HG03280 (cell line): ENCODE results near the gene DOC2A.

ENCODE experiments used
- ATAC-seq: cut with Tn5 transposase; IDR thresholded peaks from one replicate; pipeline ENCODE4 v1.9.1; 2021; ENCODE audit warnings: mild to moderate bottlenecking, moderate library complexity; ENCODE audit not compliant: unreplicated experiment

Gene DOC2A

DNA sequence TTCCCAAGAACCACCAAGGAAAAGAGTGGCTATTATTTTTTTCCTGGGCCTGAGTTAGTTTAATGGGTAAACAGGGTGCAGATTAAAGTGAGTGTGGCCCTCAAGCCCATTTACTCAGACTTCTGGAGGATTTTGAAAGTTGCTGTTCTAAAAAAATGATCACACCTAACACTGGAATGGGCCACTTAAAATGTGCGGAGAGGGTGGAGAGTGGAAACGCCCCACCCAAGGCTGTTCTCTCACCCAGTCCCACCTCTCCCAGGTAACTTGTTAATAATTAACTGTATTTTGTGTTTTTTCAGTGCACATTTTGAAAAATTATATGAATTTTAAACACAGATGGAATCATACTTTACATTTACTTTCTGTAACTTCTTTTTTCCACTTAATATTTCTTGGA lies 20.8 kb downstream of the DOC2A start:
- ATAC-seq = no peak

DNA sequence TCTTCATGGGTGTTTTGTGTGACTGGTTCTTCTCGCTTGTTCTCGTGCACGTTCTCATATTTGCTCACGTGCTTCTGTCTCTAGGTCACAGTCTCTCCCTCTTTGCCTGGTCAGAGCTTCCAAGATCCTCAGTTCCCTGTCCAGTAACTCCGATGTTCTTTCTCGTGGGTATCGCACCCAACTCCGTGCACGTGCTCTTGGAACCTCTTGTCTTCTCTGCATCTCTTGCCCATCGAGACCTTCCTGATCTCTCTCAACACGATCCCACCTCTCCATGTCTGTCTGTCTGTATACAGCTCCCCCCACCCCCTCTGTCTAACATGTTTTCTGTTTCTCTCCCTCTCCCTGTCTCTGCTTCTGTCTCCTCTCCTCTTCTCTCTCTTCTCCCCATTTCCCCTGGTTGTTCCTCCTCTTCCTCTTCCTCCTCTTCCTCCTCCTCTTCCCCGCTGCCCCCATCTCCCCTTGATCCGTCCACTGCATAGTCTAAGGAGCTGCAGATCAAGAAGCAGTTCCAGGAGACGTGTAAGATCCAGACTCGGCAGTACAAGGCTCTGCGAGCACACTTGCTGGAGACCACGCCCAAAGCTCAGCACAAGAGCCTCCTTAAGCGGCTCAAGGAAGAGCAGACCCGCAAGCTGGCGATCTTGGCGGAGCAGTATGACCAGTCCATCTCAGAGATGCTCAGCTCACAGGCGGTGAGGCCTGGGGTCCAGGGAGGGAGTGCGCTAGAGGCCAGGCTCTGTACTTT lies 21.5 kb downstream of the DOC2A start:
- no peak for ATAC-seq

DNA sequence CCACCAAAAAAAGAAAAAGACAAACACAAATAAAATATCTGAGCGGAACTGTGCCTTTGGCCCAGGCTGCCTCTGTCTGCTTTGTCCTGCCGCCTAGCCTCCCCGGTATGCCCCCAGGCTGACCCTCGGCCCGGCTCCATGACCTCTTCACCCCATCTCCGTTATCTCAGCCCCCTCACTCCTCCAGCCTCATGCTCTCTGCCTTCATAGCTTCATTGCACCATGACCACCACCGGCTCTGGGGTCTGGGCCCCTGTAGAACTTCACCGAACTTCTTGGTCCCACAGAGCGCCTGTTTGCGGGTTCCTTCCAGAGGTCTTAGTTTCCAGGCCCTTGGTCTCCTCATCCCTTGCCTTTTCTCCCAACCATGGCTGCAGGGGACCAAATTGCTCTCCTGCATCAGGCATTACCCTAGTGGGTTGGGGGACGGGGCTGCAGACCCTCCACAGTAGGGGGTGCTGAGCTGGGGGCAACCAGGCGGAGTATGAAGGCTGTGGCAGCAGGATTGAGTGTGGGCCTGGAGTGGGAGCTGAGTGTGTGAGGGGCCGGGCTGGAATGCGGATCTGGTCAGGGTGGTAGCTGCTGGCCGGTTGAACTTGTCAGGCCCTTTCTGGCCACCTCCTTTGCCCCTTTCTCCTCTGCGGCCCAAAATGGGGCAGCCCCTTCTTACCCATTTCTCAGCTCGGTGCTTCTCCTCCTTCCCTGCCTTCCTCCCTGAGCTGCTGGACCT lies 22.3 kb downstream of the DOC2A start:
- no peak for ATAC-seq

DNA sequence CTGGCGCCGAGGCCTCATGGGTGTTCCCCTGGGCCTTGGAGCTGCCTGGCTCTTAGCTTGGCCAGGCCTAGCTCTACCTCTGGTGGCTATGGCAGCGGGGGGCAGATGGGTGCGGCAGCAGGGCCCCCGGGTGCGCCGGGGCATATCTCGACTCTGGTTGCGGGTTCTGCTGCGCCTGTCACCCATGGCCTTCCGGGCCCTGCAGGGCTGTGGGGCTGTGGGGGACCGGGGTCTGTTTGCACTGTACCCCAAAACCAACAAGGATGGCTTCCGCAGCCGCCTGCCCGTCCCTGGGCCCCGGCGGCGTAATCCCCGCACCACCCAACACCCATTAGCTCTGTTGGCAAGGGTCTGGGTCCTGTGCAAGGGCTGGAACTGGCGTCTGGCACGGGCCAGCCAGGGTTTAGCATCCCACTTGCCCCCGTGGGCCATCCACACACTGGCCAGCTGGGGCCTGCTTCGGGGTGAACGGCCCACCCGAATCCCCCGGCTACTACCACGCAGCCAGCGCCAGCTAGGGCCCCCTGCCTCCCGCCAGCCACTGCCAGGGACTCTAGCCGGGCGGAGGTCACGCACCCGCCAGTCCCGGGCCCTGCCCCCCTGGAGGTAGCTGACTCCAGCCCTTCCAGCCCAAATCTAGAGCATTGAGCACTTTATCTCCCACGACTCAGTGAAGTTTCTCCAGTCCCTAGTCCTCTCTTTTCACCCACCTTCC lies 23.3 kb downstream of the DOC2A start:
- no peak for ATAC-seq

DNA sequence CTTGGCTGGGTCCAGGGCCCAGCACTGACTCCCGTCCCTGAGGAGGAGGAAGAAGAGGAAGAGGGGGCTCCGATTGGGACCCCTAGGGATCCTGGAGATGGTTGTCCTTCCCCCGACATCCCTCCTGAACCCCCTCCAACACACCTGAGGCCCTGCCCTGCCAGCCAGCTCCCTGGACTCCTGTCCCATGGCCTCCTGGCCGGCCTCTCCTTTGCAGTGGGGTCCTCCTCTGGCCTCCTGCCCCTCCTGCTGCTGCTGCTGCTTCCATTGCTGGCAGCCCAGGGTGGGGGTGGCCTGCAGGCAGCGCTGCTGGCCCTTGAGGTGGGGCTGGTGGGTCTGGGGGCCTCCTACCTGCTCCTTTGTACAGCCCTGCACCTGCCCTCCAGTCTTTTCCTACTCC lies 23.9 kb downstream of the DOC2A start:
- ATAC-seq = no peak

DNA sequence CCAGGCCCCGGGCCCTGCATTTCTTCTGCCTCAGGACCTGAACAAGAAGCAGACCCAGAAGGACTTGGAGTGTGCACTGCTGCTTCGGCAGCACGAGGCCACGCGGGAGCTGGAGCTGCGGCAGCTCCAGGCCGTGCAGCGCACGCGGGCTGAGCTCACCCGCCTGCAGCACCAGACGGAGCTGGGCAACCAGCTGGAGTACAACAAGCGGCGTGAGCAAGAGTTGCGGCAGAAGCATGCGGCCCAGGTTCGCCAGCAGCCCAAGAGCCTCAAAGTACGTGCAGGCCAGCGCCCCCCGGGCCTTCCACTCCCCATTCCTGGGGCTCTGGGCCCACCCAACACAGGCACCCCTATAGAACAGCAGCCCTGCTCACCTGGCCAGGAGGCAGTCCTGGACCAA lies 24.6 kb downstream of the DOC2A start:
- ATAC-seq = no peak

DNA sequence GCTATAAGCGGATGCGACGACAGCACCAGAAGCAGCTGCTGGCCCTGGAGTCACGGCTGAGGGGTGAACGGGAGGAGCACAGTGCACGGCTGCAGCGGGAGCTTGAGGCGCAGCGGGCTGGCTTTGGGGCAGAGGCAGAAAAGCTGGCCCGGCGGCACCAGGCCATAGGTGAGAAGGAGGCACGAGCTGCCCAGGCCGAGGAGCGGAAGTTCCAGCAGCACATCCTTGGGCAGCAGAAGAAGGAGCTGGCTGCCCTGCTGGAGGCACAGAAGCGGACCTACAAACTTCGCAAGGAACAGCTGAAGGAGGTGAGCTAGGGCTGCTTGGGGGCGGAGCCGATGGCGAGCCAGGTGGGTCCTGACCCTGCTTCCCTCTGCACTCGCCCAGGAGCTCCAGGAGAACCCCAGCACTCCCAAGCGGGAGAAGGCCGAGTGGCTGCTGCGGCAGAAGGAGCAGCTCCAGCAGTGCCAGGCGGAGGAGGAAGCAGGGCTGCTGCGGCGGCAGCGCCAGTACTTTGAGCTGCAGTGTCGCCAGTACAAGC lies 25.5 kb downstream of the DOC2A start:
- ATAC-seq = no peak

DNA sequence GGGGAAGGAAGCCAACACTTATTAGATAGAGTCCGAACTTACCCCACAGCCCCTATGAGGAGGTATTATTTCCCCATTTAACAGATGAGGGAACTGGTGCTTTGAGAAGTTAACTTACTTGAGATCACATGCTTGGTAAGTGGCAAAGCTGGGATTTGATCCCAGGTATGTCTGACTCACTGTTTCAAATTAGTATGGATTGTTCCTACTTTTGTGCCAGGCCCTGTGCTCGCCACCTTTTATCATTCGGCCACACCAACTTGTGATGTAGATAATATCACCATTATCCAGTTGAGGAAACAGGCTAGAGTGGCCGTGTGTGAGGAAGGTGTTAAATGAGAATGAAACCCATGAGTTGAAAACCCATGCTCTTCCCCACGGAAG lies 26.1 kb downstream of the DOC2A start:
- ATAC-seq = no peak

DNA sequence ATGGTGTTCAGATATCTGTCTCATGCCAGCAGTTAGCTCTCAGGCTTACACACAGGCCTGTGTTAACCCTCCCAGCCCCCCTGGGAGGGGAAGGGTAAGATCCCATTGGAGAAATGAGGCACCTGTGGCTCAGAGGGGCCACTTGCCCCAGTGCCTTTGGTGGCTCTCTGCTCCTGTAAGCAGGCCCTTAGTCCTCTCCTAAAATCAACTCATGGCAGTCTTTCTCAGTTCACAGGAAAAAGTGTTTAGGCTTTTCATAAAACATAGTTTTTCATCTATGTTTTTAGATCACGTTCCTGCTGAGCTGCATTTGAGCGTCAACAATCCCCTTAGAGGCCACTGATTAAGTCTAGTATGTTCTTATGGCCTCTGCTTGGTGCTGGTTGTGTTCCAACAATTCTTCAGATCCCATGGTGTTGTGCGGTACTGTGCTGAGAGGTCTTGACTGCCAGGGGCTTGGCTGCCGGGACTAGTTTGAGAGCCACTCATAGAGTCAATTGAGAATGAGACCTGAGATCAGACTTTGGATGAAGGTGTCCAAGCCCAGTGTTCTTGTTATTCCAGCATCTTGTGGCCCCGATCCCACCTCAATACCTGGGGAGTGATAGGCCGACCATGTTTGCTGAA lies 26.6 kb downstream of the DOC2A start:
- no peak for ATAC-seq

DNA sequence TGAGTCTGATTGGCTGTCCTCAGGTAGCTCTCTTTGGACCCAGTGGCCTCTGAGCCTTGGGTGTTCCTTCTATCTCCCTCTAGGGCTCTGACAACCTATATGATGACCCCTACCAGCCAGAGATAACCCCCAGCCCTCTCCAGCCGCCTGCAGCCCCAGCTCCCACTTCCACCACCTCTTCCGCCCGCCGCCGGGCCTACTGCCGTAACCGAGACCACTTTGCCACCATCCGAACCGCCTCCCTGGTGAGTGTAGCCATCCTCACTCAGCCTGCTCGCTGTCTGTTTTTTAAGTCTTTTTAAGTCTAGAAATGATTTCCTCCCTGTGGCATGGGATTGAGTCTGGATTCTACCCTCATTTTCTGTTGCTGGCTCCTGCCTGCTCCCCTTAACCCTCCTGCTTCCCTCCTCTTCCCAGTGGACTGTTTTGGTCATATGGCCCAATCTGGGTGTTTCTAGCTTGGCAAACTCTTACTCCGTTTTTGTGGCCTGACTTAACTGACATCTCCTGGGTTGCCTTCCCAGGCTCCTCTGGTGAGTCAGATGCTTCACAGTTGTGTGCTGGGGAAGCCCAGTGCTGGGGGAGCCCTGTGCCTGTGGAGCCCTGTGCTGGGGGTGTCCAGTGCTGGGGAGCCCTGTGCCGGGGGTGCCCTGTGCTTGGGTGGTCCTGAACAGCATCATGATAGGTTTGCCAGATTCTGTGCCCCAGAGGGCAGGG lies 27.2 kb downstream of the DOC2A start:
- no peak for ATAC-seq

DNA sequence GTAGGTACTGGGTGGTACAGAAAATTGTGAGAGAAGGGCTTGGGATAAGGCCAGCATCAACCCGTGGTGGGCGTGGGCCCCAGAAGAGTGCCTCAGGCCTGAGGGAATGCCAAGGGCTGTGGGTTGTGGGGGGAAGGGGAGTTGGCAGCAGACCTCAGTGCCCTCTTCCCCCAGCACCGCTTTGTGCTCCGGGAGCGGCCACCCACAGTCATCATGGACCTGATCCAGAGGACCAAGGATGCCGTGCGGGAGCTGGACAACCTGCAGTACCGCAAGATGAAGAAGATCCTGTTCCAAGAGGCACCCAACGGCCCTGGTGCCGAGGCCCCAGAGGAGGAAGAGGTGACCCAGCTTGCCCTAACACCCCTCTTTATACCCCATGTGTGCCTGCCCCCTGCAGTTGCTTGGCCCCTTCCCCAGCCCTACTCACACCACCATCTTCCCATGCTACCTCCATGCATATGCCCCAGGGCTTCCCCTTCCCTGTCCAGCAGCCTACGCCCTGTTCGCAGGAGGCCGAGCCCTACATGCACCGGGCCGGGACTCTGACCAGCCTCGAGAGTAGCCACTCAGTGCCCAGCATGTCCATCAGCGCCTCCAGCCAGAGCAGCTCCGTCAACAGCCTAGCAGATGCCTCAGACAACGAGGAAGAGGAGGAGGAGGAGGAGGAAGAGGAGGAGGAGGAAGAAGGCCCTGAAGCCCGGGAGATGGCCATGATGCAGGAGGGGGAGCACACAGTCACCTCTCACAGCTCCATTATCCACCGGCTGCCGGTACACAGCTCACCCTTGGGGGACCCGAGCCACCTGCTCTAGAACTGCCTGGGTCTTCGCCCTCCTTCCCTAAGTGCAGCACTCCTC lies 28.0 kb downstream of the DOC2A start:
- no peak for ATAC-seq

DNA sequence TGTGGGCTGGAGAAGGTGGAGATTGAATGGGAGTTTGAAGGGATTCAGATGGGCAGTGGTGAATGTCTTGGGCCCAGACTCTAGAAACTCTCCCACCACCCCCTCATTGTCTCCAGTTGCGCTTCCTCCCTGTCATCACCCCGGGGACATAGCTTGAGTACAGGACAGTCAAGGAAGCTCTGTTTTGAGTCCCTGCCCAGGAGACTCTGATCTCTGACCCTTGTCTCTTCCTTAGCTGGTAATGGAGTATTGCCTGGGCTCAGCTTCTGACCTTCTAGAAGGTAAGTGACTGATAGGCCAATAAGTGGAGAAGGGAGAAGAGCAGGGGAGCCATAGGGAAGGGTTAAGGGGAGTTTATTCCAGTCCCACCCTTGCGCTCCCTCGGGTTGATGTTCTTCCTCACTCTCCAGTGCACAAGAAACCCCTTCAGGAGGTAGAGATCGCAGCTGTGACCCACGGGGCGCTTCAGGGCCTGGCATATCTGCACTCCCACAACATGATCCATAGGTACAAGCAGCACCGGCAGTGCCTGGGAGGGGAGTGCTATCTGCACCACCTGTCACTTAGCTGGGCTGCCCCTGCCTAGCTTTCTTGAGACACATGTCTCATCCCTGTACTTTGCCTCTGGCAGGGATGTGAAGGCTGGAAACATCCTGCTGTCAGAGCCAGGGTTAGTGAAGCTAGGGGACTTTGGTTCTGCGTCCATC lies 32.1 kb downstream of the DOC2A start:
- ATAC-seq = no peak

DNA sequence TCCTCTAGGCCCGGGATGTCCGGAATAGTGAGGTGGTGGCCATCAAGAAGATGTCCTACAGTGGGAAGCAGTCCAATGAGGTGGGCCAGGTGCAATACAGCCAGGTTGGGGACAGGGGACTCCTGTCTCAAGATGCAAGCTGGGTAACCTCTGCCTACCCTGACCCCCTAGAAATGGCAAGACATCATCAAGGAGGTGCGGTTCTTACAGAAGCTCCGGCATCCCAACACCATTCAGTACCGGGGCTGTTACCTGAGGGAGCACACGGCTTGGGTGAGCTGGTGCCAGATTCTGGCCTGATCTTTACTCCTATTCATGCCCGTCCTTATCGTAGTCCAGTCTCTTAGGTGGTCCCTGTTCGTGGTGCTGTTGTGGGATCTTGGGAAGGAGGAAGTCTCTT lies 32.7 kb downstream of the DOC2A start:
- ATAC-seq = no peak

DNA sequence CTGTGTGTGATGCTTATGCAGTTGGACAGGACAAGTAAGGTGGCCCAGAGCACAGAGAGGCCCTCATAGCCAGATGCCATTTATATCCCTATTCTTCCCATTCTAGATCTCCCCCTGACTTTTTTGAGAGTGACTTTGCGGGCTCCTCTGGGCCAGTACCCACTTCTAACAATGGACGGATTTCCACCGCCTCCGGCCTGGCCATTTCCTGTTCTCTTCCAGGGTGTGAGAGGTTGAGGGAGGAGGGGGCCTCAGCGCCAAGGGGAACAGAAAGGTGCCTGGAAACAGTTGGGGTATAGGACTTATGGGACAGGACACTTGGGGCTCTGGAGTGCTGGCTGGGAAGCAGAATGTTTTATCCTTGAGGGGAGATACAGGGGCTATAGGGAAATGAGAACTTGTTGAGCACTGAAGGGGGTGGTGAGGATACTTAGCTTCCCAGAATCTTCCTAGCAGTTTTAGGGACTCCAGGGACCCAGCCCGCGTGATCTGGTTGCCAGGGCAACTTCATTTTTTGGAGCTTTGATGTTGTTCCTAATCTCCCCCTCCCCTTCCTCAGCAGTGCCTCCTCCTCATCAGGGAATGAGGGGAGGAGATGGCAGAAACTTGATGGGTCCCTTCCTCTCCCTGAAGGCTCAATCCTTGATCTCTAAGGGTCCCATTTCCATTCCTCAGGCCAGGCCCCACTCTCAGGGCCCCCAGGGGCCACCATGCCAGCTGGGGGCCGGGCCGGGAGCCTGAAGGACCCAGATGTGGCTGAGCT lies 33.6 kb downstream of the DOC2A start:
- no peak for ATAC-seq

DNA sequence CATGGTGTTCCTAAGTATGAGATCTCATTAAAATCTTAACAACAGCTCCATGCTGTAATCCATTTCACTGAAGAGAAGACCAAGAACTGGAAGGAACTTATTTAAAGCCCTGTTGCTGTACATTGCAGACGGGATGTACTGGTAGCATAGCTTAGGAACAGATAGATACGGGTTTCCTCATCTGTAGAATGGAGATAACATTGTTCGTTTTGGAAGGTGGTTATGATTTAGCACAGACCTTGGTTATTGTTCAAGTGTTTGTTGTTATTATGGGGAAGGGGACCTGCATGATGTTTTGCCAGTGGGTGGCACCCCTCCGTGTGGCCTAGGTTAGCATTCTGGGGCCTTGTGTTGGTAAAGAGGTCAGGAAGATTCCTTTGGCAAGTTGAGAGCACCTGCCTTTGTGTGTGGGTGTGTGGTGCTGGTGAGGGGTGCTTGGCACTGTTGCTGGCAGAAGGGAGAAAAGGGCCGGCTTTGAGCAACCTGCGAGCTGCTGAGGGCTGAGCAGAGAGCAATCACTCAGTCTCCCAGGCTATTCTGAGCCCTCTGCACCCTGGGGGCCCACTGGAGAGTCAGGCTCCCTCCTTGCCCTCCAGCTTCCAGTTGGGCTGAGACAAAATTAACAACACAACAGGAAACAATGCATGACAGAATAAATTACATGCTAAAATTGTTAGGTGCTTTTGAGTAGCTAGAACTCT lies 34.9 kb downstream of the DOC2A start:
- ATAC-seq = no peak

DNA sequence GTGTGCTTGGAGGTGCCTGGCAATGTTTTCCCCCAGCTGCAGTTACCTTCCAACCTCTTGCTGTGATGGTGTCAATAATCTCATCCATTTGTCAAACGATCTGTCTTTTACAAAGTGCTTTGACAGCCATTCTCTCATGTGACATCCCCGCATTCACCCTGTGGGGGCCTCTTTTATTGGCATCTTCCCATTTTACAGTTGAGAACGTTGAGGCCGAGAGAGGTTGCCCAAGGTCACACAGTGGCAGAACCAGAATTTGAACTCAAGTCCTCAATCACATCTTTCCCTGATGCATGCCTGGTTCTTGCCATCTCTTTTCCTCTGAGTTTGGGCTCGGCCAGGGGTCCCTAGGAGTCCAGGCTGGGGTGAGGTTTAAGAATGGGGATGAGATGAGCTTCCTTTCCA lies 35.7 kb downstream of the DOC2A start:
- no peak for ATAC-seq

DNA sequence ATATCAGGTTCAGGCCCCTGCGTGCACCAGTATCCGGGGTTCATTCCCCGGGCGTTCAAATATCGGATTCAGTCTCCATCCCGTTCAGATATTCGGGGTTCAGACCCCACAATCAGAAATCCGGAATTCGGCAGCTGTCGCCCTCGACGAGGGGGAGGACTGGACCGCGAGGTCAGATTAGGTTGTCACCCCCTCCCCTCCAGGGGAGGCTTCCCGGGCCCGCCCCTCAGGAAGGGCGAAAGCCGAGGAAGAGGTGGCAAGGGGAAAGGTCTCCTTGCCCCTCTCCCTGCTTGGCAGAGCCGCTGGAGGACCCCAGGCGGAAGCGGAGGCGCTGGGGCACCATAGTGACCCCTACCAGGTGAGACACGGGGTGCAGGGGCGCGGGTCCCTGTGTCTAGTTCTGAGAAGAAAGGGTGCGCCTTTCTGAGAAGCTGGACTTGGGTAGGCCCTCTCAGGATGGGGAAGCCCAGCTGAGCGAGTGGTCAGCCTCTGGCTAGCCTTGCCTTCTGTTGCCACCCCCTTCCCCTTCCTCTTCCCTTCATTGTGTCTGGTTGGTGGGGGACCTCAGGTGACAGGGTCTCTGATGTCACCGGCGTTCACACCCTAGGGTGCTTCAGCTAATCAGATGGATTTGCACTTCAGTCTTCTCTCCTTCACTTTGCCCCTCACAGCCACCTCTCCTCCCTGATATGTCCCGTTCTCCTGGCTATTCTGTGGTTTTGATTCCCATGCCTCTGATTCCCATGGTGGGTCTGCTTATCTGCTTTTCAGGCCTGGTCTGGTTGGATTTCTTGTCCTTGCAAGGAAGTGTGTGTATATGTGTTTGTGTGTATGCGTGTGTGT lies 36.3 kb downstream of the DOC2A start:
- no peak for ATAC-seq
